PC-9 (cell line): Measurements from ENCODE around the gene LY86.

Experiments used
- EZH2 ChIP-seq: fragments of 200-600 bp; sonication (generic); IDR thresholded peaks from 2 replicates; pipeline ENCODE4 v1.8.0; 2017; ENCODE audit warnings: antibody characterized with exemption, low read depth
- TF ChIP-seq, protein P1 (sequence below): fragments of 200-600 bp; sonication (generic); conservative IDR thresholded peaks from 2 replicates; pipeline ENCODE4 v1.6.1; 2017; ENCODE audit warnings: mixed run types, antibody characterized with exemption, mild to moderate bottlenecking, moderate library complexity

DNA sequence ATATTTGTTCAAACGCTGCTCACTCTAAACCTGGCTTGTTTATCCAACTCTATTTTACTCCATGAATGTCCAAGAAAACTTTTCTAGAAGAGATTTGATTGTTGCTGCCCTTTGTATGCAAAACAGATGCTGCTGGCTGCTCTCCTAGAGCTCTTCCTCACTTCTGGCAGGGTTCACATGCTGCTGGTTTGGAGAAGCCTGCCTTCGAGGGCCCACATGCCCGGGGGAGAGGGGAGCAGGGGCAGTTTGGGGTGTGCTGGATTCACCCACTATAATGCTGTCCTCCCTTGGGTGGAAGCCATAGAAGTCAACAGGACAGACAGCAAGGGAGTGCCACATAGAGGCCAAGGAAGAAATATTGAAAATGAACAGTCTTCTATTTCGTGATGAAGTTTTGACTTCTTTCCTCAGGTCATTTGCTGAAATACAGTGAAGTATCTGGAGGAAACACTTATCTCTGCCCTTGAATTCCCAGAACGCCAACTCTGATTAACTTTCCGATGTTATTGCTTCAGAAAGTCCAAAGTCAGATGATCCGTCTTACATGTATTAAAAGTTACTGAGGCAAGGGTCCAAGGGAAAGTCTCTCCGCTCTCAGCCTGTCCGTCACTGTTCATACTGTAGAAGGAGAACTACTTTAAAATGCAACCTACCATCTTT lies 32.4 kb downstream of the LY86 start:
- TF ChIP-seq, protein P1, sequence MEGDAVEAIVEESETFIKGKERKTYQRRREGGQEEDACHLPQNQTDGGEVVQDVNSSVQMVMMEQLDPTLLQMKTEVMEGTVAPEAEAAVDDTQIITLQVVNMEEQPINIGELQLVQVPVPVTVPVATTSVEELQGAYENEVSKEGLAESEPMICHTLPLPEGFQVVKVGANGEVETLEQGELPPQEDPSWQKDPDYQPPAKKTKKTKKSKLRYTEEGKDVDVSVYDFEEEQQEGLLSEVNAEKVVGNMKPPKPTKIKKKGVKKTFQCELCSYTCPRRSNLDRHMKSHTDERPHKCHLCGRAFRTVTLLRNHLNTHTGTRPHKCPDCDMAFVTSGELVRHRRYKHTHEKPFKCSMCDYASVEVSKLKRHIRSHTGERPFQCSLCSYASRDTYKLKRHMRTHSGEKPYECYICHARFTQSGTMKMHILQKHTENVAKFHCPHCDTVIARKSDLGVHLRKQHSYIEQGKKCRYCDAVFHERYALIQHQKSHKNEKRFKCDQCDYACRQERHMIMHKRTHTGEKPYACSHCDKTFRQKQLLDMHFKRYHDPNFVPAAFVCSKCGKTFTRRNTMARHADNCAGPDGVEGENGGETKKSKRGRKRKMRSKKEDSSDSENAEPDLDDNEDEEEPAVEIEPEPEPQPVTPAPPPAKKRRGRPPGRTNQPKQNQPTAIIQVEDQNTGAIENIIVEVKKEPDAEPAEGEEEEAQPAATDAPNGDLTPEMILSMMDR, result no peak
- TF ChIP-seq EZH2, result no peak
